Measurements from ENCODE around the gene HLA-A. TPM values are rescaled to one million over a fixed set of nuclear protein-coding genes. Genes with fewer than 3 reads are reported as not detected.

The HLA-A gene
- total and polyA plus RNA-seq, 9 of the 15 experiments (the other 6 are each of a cell fraction or from before 2014, with no cell fraction given) = 0.46 to 3.3 TPM; not detected in 7

- TF ChIP-seq ATF4 (CRISPR knock-in tag; IDR thresholded peaks at IDR 0.05) = no peak
- TF ChIP-seq HMG20B (CRISPR knock-in tag; IDR thresholded peaks at IDR 0.05) = no peak
- no peak for TF ChIP-seq JUNB (CRISPR knock-in tag; conservative IDR thresholded peaks at IDR 0.05)
- TF ChIP-seq AFF4 (CRISPR knock-in tag; IDR thresholded peaks at IDR 0.05) = no peak
- TF ChIP-seq IRF1 (CRISPR knock-in tag; IDR thresholded peaks at IDR 0.05; ENCODE audit: borderline replicate concordance) = no peak
- no peak for TF ChIP-seq ARHGAP35 (IDR thresholded peaks at IDR 0.05; ENCODE audit: partially characterized antibody)
Observed at GRCh38 chr6:29941916-29942274, 437 bp upstream of the HLA-A start (continued).
